Dermis lymphatic vessel endothelial cell (primary cell): ENCODE data around the gene NRN1. TPM values are rescaled to one million over a fixed set of nuclear protein-coding genes. Genes with fewer than 3 reads are reported as not detected.

Experiments used
- total RNA-seq: library from RNA; depleted of rRNA; stranded (reverse); fragments of >200 nt; gene quantifications from 2 replicates; pipeline ENCODE4 v1.2.1, GENCODE V29; 2014

Gene NRN1
- total RNA-seq, result 30.3 and 49.7 TPM in 2 replicates

GRCh38 chr6:6006428-6007365 lies at the start of gene NRN1:
Gene NRN1 (minus strand): TSS chr6:6006925. CDS start chr6:6006749, 176 bp downstream.

